NCI-H1048 (cell line): Measurements from ENCODE around the gene MEPE.
"Not testable (repeated sequence)": the region's sequence is repeated elsewhere in the genome, so short reads cannot be mapped to it uniquely, and the experiment has no call there.

Experiments used
- DNase-seq: peaks from one replicate; lab custom pipeline; 2025; lab: John Stamatoyannopoulos, UW

The MEPE gene

DNA sequence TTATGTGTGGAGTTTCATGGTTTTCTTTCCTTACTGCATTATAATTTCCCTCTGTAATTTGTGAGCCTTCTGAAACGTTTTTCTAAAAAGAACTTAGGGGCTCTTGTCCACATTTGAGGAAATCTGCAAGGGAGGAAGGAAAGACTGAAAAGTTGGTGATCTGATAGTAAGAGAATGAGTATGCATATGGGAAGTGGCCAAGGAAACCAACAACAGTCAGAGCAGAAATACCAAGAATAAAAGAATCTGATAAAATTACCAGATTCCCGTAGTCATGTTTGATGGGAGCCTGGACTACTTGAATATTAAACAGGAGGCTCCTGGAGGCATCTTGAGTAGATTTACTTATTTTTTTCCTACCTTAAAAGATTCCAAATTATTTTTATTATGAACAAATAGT is 50.1 kb downstream of the MEPE start:
- no peak for DNase-seq

DNA sequence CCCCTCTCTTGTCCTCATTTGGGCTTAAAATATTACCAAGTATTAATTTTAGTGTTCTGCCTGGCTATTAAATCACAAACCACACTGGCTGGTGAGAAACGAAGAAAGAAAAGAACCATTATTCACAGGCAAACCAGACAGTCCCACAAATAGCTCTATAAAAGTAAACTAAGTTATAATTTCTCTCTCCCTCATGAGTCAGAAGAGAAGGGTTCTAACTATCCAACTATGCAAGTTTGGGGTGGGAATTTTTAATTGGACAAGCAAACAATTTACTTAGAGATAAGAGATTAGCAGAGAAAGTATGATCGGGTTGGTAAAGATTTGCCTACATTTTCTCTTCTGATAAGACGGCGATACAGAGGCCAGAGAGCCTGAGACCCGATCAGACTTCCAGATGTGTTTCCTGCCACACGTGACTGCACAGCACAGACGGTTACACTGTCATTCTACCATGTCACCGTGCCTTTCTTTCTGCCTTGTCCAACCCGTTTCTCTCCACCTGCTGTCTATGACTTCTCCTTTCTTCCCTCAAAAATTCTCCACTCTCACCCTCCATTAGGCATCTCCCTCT is 52.3 kb downstream of the MEPE start:
- no peak for DNase-seq

DNA sequence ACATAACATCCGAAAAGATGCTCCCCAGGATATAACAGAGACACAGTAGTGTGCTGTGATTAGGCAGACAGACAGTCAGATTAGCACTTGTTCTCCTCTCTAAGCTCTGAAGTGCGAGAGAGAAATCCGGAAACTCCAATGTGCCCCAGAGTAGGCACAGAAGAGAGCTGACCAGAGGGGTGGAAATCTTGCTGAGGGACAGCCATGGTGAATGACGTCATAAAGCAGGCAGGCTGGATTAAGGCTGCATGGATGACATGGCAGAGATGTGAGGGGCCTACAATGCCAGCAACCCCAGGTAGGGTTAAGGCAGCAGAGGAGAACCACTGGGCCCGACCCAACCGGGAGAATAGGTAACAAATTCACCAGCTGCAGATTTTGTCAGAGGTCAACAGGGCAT is 53.3 kb downstream of the MEPE start:
- no peak for DNase-seq

DNA sequence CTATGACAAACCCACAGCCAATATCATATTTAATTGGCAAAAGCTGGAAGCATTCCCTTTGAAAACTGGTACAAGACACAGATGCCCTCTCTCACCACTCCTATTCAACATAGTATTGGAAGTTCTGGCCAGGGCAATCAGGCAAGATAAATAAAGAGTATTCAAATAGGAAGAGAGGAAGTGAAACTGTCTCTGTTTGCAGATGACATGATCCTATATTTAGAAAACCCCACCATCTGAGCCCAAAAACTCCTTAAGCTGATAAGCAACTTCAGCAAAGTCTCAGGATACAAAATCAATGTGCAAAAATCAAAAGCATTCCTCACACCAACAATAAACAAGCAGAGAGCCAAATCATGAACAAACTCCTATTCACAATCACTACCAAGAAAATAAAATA is 58.0 kb downstream of the MEPE start:
- not testable (repeated sequence) for DNase-seq

DNA sequence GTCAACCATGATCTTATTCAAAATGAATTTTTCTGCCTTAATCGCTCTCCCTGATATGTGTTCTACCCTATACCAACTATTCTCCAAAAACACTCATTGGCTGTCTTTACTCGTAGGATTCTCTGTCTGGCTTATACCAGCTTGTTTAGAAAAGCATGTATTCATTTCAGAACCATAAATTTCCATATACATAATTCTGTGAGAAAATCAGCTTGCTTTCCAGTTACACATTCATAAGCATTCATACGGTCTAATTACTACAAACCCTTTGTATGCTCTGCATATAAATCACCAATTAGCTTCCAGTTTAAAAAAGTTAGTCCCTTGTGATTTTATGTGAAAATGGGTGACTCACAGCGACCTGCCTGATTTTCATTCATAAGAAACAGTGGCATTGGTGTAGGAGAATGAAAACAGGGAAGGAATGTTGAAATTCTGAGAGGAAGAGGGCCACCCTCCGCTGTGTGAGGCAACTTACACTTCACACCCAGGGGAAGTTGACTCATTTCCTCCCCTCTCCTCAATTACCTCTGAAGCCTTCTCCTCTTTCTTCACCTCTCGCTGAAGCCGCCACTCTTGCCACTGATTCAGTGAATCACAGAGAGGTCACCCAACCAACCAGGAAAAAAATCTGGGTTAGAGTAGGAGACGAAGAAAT is 63.3 kb downstream of the MEPE start:
- no peak for DNase-seq
